GM21526 (cell line): ENCODE results near the gene HLA-C.
A peak's percentile ranks its signal among the peaks of the same experiment; 100 is the strongest.
"Not testable (repeated sequence)": the region's sequence is repeated elsewhere in the genome, so short reads cannot be mapped to it uniquely, and the experiment has no call there.

Source experiments
- ATAC-seq: cut with Tn5 transposase; IDR thresholded peaks from one replicate; pipeline ENCODE4 v1.9.1; 2021; ENCODE audit warnings: moderate library complexity; ENCODE audit not compliant: unreplicated experiment, low FRiP score

The HLA-C gene

GRCh38 chr6:31271641-31272357 is at the start of gene HLA-C:
HLA-C (minus strand) TSS chr6:31272092; CDS start chr6:31272071, 21 bp downstream.
- peak; percentile 72 for ATAC-seq

- no peak for ATAC-seq
These were observed 49.3 kb upstream of the HLA-C start for GRCh38 chr6:31321005-31321707.

- no peak for ATAC-seq
These were observed 45.1 kb upstream of the HLA-C start for GRCh38 chr6:31317036-31317435.

- no peak for ATAC-seq
These were observed 37.7 kb upstream of the HLA-C start for GRCh38 chr6:31309641-31310040.

- no peak for ATAC-seq
These were observed 36.9 kb upstream of the HLA-C start for GRCh38 chr6:31308845-31309175.

- no peak for ATAC-seq
These were observed 36.4 kb upstream of the HLA-C start for GRCh38 chr6:31308050-31308844.

GRCh38 chr6:31307669-31308049 is 35.8 kb upstream of the HLA-C start:
- ATAC-seq = no peak

- no peak for ATAC-seq
These were observed 33.9 kb upstream of the HLA-C start for GRCh38 chr6:31305703-31306219.

- ATAC-seq = no peak
These were observed 32.8 kb upstream of the HLA-C start for GRCh38 chr6:31304683-31305082.

GRCh38 chr6:31300797-31301196 is 28.9 kb upstream of the HLA-C start:
- no peak for ATAC-seq

- ATAC-seq = no peak
These were observed 28.1 kb upstream of the HLA-C start for GRCh38 chr6:31299947-31300346.

- ATAC-seq = no peak
These were observed 27.6 kb upstream of the HLA-C start for GRCh38 chr6:31299511-31299910.

GRCh38 chr6:31294056-31294455 is 22.2 kb upstream of the HLA-C start:
- no peak for ATAC-seq

GRCh38 chr6:31293343-31293742 is 21.5 kb upstream of the HLA-C start:
- no peak for ATAC-seq

- ATAC-seq = no peak
These were observed 17.9 kb upstream of the HLA-C start for GRCh38 chr6:31289788-31290187.

- ATAC-seq = no peak
These were observed 15.7 kb upstream of the HLA-C start for GRCh38 chr6:31287619-31288018.

GRCh38 chr6:31285982-31286381 is 14.1 kb upstream of the HLA-C start:
- no peak for ATAC-seq

- ATAC-seq = no peak
These were observed 13.6 kb upstream of the HLA-C start for GRCh38 chr6:31285486-31285885.

- ATAC-seq = not testable (repeated sequence)
These were observed 7.8 kb upstream of the HLA-C start for GRCh38 chr6:31279647-31280046.

GRCh38 chr6:31272836-31273626 is 1.1 kb upstream of the HLA-C start:
- no peak for ATAC-seq
